Measurements from ENCODE around the gene PLAC8L1.

Gene PLAC8L1

DNA sequence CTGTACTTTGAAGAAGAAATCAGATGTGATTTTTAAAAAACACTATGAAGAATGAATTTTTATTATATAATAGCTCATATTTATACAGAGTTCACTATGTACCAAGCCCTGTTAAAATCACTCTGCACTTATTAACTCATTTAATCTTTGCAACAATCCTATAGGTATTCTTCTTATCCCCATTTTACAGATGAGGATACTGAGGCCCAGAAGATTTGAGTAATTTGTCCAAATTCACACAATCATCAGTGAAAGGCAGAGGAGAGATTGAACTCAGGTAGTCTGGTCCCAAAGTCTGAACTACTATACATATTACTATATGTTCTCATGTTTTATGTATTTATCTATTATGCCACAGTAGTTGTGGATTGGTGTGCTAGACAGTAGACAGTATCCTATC, 16.1 kb downstream of the PLAC8L1 start:
- no peaks in the 10 kb centered on the region for H4K20me1 ChIP-seq (ENCODE audit: control insufficient read depth, insufficient read depth, low read depth, low read length)
- H3K4me3 ChIP-seq (ENCODE audit: low read length) = no peak overlapping the region
- H3K27ac ChIP-seq (ENCODE audit: low read depth, low read length) = no peak overlapping the region
- H3K9me2 ChIP-seq (replicated peaks; ENCODE audit: control insufficient read depth, low read length) = no peaks in the 10 kb centered on the region
- no peaks in the 10 kb centered on the region for H3F3A ChIP-seq (ENCODE audit: control insufficient read depth, insufficient read depth)
- no peaks in the 10 kb centered on the region for H3K4me1 ChIP-seq (ENCODE audit: control insufficient read depth, low read length)
- TF ChIP-seq, protein P1, sequence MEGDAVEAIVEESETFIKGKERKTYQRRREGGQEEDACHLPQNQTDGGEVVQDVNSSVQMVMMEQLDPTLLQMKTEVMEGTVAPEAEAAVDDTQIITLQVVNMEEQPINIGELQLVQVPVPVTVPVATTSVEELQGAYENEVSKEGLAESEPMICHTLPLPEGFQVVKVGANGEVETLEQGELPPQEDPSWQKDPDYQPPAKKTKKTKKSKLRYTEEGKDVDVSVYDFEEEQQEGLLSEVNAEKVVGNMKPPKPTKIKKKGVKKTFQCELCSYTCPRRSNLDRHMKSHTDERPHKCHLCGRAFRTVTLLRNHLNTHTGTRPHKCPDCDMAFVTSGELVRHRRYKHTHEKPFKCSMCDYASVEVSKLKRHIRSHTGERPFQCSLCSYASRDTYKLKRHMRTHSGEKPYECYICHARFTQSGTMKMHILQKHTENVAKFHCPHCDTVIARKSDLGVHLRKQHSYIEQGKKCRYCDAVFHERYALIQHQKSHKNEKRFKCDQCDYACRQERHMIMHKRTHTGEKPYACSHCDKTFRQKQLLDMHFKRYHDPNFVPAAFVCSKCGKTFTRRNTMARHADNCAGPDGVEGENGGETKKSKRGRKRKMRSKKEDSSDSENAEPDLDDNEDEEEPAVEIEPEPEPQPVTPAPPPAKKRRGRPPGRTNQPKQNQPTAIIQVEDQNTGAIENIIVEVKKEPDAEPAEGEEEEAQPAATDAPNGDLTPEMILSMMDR (IDR thresholded peaks at IDR 0.05; ENCODE audit: low read depth, low read length, poor library complexity, severe bottlenecking) = no peak
- no peak for TF ChIP-seq EZH2phosphoT487 (IDR thresholded peaks at IDR 0.05; ENCODE audit: borderline replicate concordance, low read length)
- no peak overlapping the region for H3K4me2 ChIP-seq (ENCODE audit: low read length)
- H3K9me3 ChIP-seq (ENCODE audit: control insufficient read depth, insufficient read depth, low read length) = no peaks in the 10 kb centered on the region
- H3K27me3 ChIP-seq (ENCODE audit: control insufficient read depth, low read length) = no peaks in the 10 kb centered on the region
- no peaks in the 10 kb centered on the region for H3K36me3 ChIP-seq (ENCODE audit: control insufficient read depth, low read length)
- H3K79me2 ChIP-seq (ENCODE audit: control insufficient read depth, low read length) = no peaks in the 10 kb centered on the region

DNA sequence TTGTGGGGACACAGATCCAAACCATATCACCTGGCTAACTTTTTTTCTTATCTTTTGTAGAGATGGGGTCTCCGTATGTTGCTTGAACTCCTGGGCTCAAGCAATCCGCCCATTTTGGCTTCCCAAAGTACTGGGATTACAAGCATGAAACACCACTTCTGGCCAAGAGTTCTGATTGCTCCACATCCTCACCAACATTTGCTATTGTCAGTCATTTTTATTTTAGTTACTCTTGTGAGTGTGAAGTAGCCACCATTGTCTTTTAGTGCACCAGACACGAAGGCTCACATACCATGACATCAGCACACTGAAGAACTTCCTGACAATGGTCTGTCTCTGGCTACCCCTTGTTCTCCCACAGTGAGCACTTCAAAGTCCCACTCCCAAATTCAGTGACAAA, 17.3 kb downstream of the PLAC8L1 start:
- Histone ChIP-seq H3K27ac (ENCODE audit: low read depth, low read length) (no peak overlapping the region), H3F3A (ENCODE audit: control insufficient read depth, insufficient read depth) (no peaks in the 10 kb centered on the region), H3K9me3 (ENCODE audit: control insufficient read depth, insufficient read depth, low read length) (no peaks in the 10 kb centered on the region), H3K36me3 (ENCODE audit: control insufficient read depth, low read length) (no peaks in the 10 kb centered on the region), H3K4me1 (ENCODE audit: control insufficient read depth, low read length) (no peaks in the 10 kb centered on the region), H3K4me3 (ENCODE audit: low read length) (no peak overlapping the region), H3K27me3 (ENCODE audit: control insufficient read depth, low read length) (no peaks in the 10 kb centered on the region), H3K4me2 (ENCODE audit: low read length) (no peak overlapping the region), H4K20me1 (ENCODE audit: control insufficient read depth, insufficient read depth, low read depth, low read length) (no peaks in the 10 kb centered on the region), H3K9me2 (replicated peaks; ENCODE audit: control insufficient read depth, low read length) (no peaks in the 10 kb centered on the region), H3K79me2 (ENCODE audit: control insufficient read depth, low read length) (no peaks in the 10 kb centered on the region)
- TF ChIP-seq, protein P1 (IDR thresholded peaks at IDR 0.05; ENCODE audit: low read depth, low read length, poor library complexity, severe bottlenecking) = no peak
- no peak for TF ChIP-seq EZH2phosphoT487 (IDR thresholded peaks at IDR 0.05; ENCODE audit: borderline replicate concordance, low read length)

DNA sequence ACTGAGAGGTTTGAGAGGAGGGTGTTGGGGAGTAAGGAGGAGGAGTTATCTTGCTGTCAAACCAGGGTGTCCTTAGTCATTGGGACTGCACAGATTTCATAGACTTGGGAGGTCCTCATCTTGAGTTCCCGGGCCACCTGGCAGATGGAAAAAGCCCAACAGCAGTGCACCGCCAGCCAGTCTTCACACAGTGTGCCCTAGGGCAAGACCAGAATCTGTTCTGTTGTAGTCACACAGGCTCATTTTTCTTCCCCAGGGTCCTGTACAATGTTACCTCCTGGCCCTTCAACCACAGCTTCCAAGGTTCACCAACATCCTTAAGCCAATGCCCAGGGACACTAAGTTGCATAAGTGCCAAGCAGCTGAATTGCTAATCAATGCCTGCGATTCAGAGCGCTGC, 21.0 kb downstream of the PLAC8L1 start:
- Histone ChIP-seq H3K4me2 (ENCODE audit: low read length) (no peak overlapping the region), H4K20me1 (ENCODE audit: control insufficient read depth, insufficient read depth, low read depth, low read length) (no peaks in the 10 kb centered on the region), H3K79me2 (ENCODE audit: control insufficient read depth, low read length) (no peaks in the 10 kb centered on the region), H3K9me2 (replicated peaks; ENCODE audit: control insufficient read depth, low read length) (no peaks in the 10 kb centered on the region), H3K27ac (ENCODE audit: low read depth, low read length) (no peak overlapping the region), H3K9me3 (ENCODE audit: control insufficient read depth, insufficient read depth, low read length) (no peaks in the 10 kb centered on the region), H3K4me1 (ENCODE audit: control insufficient read depth, low read length) (peaks cover 5% of the 10 kb centered on the region; the same call in 1 of the 2 replicates), H3K4me3 (ENCODE audit: low read length) (no peak overlapping the region), H3F3A (ENCODE audit: control insufficient read depth, insufficient read depth) (no peaks in the 10 kb centered on the region), H3K36me3 (ENCODE audit: control insufficient read depth, low read length) (no peaks in the 10 kb centered on the region), H3K27me3 (ENCODE audit: control insufficient read depth, low read length) (0 out of 2 replicates have a peak, but pooled peaks cover 2% of the 10 kb centered on the region)
- TF ChIP-seq, protein P1 (IDR thresholded peaks at IDR 0.05; ENCODE audit: low read depth, low read length, poor library complexity, severe bottlenecking) = no peak
- TF ChIP-seq EZH2phosphoT487 (IDR thresholded peaks at IDR 0.05; ENCODE audit: borderline replicate concordance, low read length) = no peak

Data from DOHH2 (cell line).